ENCODE results near the gene EIF1AX.

Gene EIF1AX

GRCh38 chrX:20124964-20125363 lies 16.7 kb downstream of the EIF1AX start:
- no peak for DNase-seq

GRCh38 chrX:20118065-20118824 lies 23.4 kb downstream of the EIF1AX start:
- no peak for DNase-seq

- no peak for DNase-seq
Measured at GRCh38 chrX:20116577-20117240, 24.9 kb downstream of the EIF1AX start, which contains the start of gene MAP7D2. Gene MAP7D2 (minus strand): TSS chrX:20116907. CDS start chrX:20116879, 28 bp downstream.

- DNase-seq = no peak
Measured at GRCh38 chrX:20116087-20116576, 25.5 kb downstream of the EIF1AX start.

GRCh38 chrX:20112022-20112774 lies 29.4 kb downstream of the EIF1AX start:
- no peak for DNase-seq

GRCh38 chrX:20111271-20111670 lies 30.4 kb downstream of the EIF1AX start:
- no peak for DNase-seq

- no peak for DNase-seq
Measured at GRCh38 chrX:20101934-20102581, 39.6 kb downstream of the EIF1AX start.

- DNase-seq = no peak
Measured at GRCh38 chrX:20091499-20091898, 50.1 kb downstream of the EIF1AX start.

- DNase-seq = no peak
Measured at GRCh38 chrX:20089845-20090244, 51.8 kb downstream of the EIF1AX start.

- DNase-seq = no peak
Measured at GRCh38 chrX:20080277-20080676, 61.4 kb downstream of the EIF1AX start.
